Loucy (cell line): ENCODE data around the gene NECTIN1.

Source experiments
- EZH2phosphoT487 ChIP-seq: fragments of 200-600 bp; IDR thresholded peaks from 2 replicates; pipeline ENCODE4 v1.6.1; 2018; ENCODE audit warnings: antibody characterized with exemption, mild to moderate bottlenecking, moderate library complexity, borderline replicate concordance
- TF ChIP-seq, protein P1 (sequence below): fragments of 200-600 bp; sonication (generic); conservative IDR thresholded peaks from 2 replicates; pipeline ENCODE4 v1.5.1; 2014; ENCODE audit warnings: mild to moderate bottlenecking, antibody characterized with exemption, low read length

DNA sequence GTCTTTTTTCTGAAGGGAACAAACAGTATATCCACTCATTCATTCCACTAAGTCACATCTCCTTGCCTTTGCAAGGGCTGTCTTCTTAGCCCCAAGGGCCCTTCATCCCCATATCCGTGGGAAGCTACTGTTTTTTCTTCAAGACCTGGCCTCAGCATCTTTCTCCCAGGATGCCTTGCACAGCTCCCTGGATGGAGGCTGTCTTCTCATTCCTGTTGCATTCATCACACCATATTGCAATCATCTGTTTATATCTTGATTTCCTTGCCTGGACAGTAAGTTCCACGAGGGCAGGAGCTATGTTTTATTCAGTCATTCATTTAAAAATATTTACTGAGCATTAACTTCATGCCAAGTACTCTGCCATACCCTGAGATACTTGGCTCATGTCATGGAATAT lies 29.3 kb upstream of the NECTIN1 start:
- TF ChIP-seq, protein P1, sequence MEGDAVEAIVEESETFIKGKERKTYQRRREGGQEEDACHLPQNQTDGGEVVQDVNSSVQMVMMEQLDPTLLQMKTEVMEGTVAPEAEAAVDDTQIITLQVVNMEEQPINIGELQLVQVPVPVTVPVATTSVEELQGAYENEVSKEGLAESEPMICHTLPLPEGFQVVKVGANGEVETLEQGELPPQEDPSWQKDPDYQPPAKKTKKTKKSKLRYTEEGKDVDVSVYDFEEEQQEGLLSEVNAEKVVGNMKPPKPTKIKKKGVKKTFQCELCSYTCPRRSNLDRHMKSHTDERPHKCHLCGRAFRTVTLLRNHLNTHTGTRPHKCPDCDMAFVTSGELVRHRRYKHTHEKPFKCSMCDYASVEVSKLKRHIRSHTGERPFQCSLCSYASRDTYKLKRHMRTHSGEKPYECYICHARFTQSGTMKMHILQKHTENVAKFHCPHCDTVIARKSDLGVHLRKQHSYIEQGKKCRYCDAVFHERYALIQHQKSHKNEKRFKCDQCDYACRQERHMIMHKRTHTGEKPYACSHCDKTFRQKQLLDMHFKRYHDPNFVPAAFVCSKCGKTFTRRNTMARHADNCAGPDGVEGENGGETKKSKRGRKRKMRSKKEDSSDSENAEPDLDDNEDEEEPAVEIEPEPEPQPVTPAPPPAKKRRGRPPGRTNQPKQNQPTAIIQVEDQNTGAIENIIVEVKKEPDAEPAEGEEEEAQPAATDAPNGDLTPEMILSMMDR = no peak
- TF ChIP-seq EZH2phosphoT487 = no peak
